Measurements from ENCODE around the gene ULK1. TPM values are rescaled to one million over a fixed set of nuclear protein-coding genes. Genes with fewer than 3 reads are reported as not detected.

ULK1 gene
- total and polyA plus RNA-seq, 9 donors: 4.5 to 70.1 (median 46.8) TPM

GRCh38 chr12:131904346-131904745 is 9.9 kb downstream of the ULK1 start:
- peak in 3 of 5 donors; percentile 7 to 19 (median 14) for DNase-seq
- H3K4me1 ChIP-seq (ENCODE audit: insufficient read depth): peaks cover 12% of the 10 kb centered on the region

GRCh38 chr12:131905081-131905629 is 10.7 kb downstream of the ULK1 start:
- intact Hi-C loops (cut with DNase I): no loop called here

More at GRCh38 chr12:131904346-131904745, 9.9 kb downstream of the ULK1 start:
- Histone ChIP-seq H3K9me3 (no peaks in the 10 kb centered on the region), H3K4me3 (no peak overlapping the region), H3K27ac (no peak overlapping the region), H3K36me3 (no peaks in the 10 kb centered on the region), H3K27me3 (no peaks in the 10 kb centered on the region)
- WGBS, 3 donors: 89 to 95% (median 93%) methylated on average over 5 of the region's 5 CpGs
- TF ChIP-seq, protein P1, sequence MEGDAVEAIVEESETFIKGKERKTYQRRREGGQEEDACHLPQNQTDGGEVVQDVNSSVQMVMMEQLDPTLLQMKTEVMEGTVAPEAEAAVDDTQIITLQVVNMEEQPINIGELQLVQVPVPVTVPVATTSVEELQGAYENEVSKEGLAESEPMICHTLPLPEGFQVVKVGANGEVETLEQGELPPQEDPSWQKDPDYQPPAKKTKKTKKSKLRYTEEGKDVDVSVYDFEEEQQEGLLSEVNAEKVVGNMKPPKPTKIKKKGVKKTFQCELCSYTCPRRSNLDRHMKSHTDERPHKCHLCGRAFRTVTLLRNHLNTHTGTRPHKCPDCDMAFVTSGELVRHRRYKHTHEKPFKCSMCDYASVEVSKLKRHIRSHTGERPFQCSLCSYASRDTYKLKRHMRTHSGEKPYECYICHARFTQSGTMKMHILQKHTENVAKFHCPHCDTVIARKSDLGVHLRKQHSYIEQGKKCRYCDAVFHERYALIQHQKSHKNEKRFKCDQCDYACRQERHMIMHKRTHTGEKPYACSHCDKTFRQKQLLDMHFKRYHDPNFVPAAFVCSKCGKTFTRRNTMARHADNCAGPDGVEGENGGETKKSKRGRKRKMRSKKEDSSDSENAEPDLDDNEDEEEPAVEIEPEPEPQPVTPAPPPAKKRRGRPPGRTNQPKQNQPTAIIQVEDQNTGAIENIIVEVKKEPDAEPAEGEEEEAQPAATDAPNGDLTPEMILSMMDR (IDR thresholded peaks at IDR 0.05): no peak
- TF ChIP-seq POLR2A (IDR thresholded peaks at IDR 0.05): no peak
- TF ChIP-seq EP300 (IDR thresholded peaks at IDR 0.05): no peak
- intact Hi-C loops (cut with DNase I): no loop called here

DNA sequence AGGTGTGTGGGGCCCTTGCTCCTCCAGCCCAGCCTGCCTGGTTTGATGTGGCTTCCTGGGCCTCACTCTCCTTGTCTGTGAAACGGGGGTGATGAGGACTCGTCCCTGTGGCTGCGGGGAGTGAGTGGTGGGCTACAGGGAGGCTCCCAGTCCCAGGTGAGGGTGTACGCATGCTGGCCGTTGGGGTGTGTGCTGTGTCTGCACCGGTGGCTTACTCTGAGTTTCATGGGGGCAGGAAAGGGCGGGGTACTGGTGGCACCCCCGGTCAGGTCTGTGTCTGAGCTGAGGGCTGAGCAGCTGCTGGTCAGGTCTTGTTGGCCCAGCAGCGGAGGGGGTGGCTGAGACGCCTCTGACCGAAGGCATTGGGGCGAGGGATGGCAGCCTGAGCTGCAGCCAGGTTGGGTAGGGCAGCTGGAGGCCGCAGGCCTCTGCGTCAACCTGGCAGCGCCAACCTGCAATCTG is 11.2 kb downstream of the ULK1 start:
- WGBS, 3 donors: 90 to 91% (median 91%) methylated on average over 15 of the region's 15 CpGs
- Histone ChIP-seq H3K4me1 (ENCODE audit: insufficient read depth) (peaks cover 11% of the 10 kb centered on the region), H3K27ac (no peak overlapping the region), H3K36me3 (peaks cover 1% of the 10 kb centered on the region), H3K27me3 (no peaks in the 10 kb centered on the region), H3K4me3 (no peak overlapping the region), H3K9me3 (no peaks in the 10 kb centered on the region)
- TF ChIP-seq EP300 (IDR thresholded peaks at IDR 0.05) (no peak), POLR2A (IDR thresholded peaks at IDR 0.05) (no peak)
- TF ChIP-seq, protein P1 (IDR thresholded peaks at IDR 0.05): no peak
- intact Hi-C loops (cut with DNase I): no loop called here
- DNase-seq: peak in 2 of 5 donors; percentile 15 to 16

More at GRCh38 chr12:131905081-131905629, 10.7 kb downstream of the ULK1 start:
- H3K9me3 ChIP-seq: no peaks in the 10 kb centered on the region
- no peak for DNase-seq
- TF ChIP-seq POLR2A (IDR thresholded peaks at IDR 0.05) (no peak), EP300 (IDR thresholded peaks at IDR 0.05) (no peak)
- TF ChIP-seq, protein P1 (IDR thresholded peaks at IDR 0.05): no peak
- H3K4me1 ChIP-seq (ENCODE audit: insufficient read depth): peaks cover 12% of the 10 kb centered on the region
- H3K36me3 ChIP-seq: no peaks in the 10 kb centered on the region
- no peak overlapping the region for H3K27ac ChIP-seq
- H3K4me3 ChIP-seq: no peak overlapping the region
- no peaks in the 10 kb centered on the region for H3K27me3 ChIP-seq
- 77 to 80% (median 78%) methylated on average over 13 of the region's 13 CpGs for WGBS, 3 donors

DNA sequence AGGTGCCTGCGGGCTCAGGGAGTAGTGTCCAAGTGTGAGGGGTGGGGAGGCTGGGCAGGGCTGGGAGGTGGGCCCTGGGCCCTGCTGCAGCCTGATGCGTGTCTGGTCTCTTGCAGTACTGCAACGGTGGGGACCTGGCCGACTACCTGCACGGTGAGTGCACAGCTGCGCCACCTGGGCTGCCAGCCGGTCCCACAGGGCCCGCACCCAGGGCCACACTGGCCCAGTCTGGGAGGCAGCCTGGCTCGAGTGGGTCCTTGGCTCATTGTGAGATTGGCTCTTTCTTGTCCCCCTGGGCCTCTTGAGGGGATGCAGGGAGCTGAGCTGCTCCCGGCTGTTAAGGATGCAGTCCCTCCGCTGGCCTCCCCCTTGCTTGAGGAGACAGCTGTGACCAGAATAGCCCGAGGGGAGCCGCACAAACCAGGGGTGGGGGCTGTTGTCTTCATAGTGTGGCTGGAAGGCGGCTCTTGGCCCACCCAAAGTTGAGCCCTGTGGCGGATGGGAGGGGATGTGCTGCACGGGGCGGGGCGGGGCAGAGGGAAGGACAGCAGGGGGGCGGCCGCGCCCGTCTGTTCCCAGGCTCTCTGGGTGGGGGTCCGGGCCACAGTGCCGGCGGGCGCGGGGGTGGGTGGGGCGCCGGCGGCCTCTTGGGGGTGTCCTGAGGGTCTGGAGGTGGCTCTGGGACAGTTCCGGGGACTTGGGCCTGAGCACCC is 13.1 kb downstream of the ULK1 start:
- 88 to 94% (median 89%) methylated on average over 15 to 31 of the region's 31 CpGs for WGBS, 3 donors
- intact Hi-C loops (cut with DNase I): no loop called here
- DNase-seq: peak in 2 of 5 donors; percentile 16 to 23
- Histone ChIP-seq H3K4me3 (no peak overlapping the region), H3K4me1 (ENCODE audit: insufficient read depth) (peaks cover 6% of the 10 kb centered on the region), H3K9me3 (no peaks in the 10 kb centered on the region), H3K36me3 (peaks cover 3% of the 10 kb centered on the region), H3K27ac (no peak overlapping the region), H3K27me3 (no peaks in the 10 kb centered on the region)
- TF ChIP-seq EP300 (IDR thresholded peaks at IDR 0.05): no peak

Data from ovary (tissue), 9 donors.